Peyer's patch (tissue), 4 donors: ENCODE results near the gene PAK4.
"Not testable (repeated sequence)": the region's sequence is repeated elsewhere in the genome, so short reads cannot be mapped to it uniquely, and the experiment has no call there.

Experiments
- CTCF ChIP-seq, 6 experiments: fragments of 450-650 bp in 4 of 6; fragments of 200-600 bp in 2 of 6; sonication (generic) in 1 of 6; IDR thresholded peaks; one replicate each; pipeline ENCODE4 v1.5.1; 2017 to 2019; ENCODE audit warnings: antibody characterized with exemption in 6 of 6, mild to moderate bottlenecking in 3 of 6, moderate library complexity in 1 of 6
- POLR2A ChIP-seq, 2 donors: fragments of 450-650 bp; IDR thresholded peaks; one replicate each; pipeline ENCODE4 v1.5.1; 2017; ENCODE audit warnings: antibody characterized with exemption in 2 of 2, mild to moderate bottlenecking in 2 of 2, moderate library complexity in 2 of 2

GRCh38 chr19:39117023-39117422 lies 8.6 kb upstream of the PAK4 start:
- not testable (repeated sequence) for TF ChIP-seq CTCF, POLR2A (IDR thresholded peaks at IDR 0.05)
